Kidney tubule cell (primary cell): ENCODE measurements around the gene GNG7.
"Not testable (repeated sequence)": the region's sequence is repeated elsewhere in the genome, so short reads cannot be mapped to it uniquely, and the experiment has no call there.

ENCODE experiments used
- DNase-seq: peaks from one replicate; pipeline ENCODE4 v3.0.0-alpha.2; 2018; ENCODE audit warnings: low spot score

Gene GNG7

GRCh38 chr19:2533686-2534422 lies 168.6 kb downstream of the GNG7 start:
- DNase-seq: no peak

- no peak for DNase-seq
These were observed 169.4 kb downstream of the GNG7 start for GRCh38 chr19:2533072-2533425.

- DNase-seq: peak; percentile 85
These were observed 170.0 kb downstream of the GNG7 start for GRCh38 chr19:2532252-2533071.

GRCh38 chr19:2529942-2530341 lies 172.6 kb downstream of the GNG7 start:
- DNase-seq: not testable (repeated sequence)

- DNase-seq: peak; percentile 97
These were observed 173.0 kb downstream of the GNG7 start for GRCh38 chr19:2529473-2529918.

- DNase-seq: no peak
These were observed 173.8 kb downstream of the GNG7 start for GRCh38 chr19:2528675-2529101.

- no peak for DNase-seq
These were observed 174.8 kb downstream of the GNG7 start for GRCh38 chr19:2527686-2528085.

- DNase-seq: no peak
These were observed 175.3 kb downstream of the GNG7 start for GRCh38 chr19:2527171-2527570.

GRCh38 chr19:2524840-2525723 lies 177.4 kb downstream of the GNG7 start:
- peak; percentile 95 for DNase-seq

- no peak for DNase-seq
These were observed 178.1 kb downstream of the GNG7 start for GRCh38 chr19:2524361-2524839.

- peak; percentile 35 for DNase-seq
These were observed 178.7 kb downstream of the GNG7 start for GRCh38 chr19:2523630-2524311.

GRCh38 chr19:2519482-2519881 lies 183.0 kb downstream of the GNG7 start:
- no peak for DNase-seq

GRCh38 chr19:2518856-2519255 lies 183.6 kb downstream of the GNG7 start:
- not testable (repeated sequence) for DNase-seq

GRCh38 chr19:2517881-2518601 lies 184.5 kb downstream of the GNG7 start:
- no peak for DNase-seq

GRCh38 chr19:2516727-2517126 lies 185.8 kb downstream of the GNG7 start:
- no peak for DNase-seq

- DNase-seq: no peak
These were observed 187.4 kb downstream of the GNG7 start for GRCh38 chr19:2514981-2515518.

- no peak for DNase-seq
These were observed 189.7 kb downstream of the GNG7 start for GRCh38 chr19:2512523-2513431.

- no peak for DNase-seq
These were observed 190.5 kb downstream of the GNG7 start for GRCh38 chr19:2511991-2512390.

GRCh38 chr19:2511570-2511969 lies 190.9 kb downstream of the GNG7 start:
- no peak for DNase-seq
